ENCODE measurements around the gene EXPH5.

EXPH5 gene

GRCh38 chr11:108559340-108559739, 34.2 kb downstream of the EXPH5 start:
- DNase-seq = no peak

- no peak for DNase-seq
These were observed 35.3 kb downstream of the EXPH5 start for GRCh38 chr11:108558222-108558621.

- no peak for DNase-seq
These were observed 37.5 kb downstream of the EXPH5 start for GRCh38 chr11:108556019-108556418.

- no peak for DNase-seq
These were observed 41.7 kb downstream of the EXPH5 start for GRCh38 chr11:108551651-108552462.

- DNase-seq = no peak
These were observed 44.2 kb downstream of the EXPH5 start for GRCh38 chr11:108549319-108549885.

GRCh38 chr11:108545909-108546501, 47.6 kb downstream of the EXPH5 start:
- DNase-seq = no peak

GRCh38 chr11:108543316-108543964, 50.1 kb downstream of the EXPH5 start:
- no peak for DNase-seq

GRCh38 chr11:108541531-108541930, 52.0 kb downstream of the EXPH5 start:
- no peak for DNase-seq

- no peak for DNase-seq
These were observed 55.1 kb downstream of the EXPH5 start for GRCh38 chr11:108538502-108538901.

GRCh38 chr11:108538022-108538424, 55.5 kb downstream of the EXPH5 start:
- DNase-seq = no peak

- no peak for DNase-seq
These were observed 56.8 kb downstream of the EXPH5 start for GRCh38 chr11:108536783-108537182.

- no peak for DNase-seq
These were observed 58.1 kb downstream of the EXPH5 start for GRCh38 chr11:108535384-108535955.

GRCh38 chr11:108534274-108534882, 59.2 kb downstream of the EXPH5 start:
- no peak for DNase-seq

GRCh38 chr11:108530426-108530825, 63.1 kb downstream of the EXPH5 start:
- DNase-seq = no peak

- no peak for DNase-seq
These were observed 66.2 kb downstream of the EXPH5 start for GRCh38 chr11:108527382-108527781.

- no peak for DNase-seq
These were observed 68.4 kb downstream of the EXPH5 start for GRCh38 chr11:108525161-108525560.

GRCh38 chr11:108524422-108524821, 69.1 kb downstream of the EXPH5 start:
- no peak for DNase-seq

- no peak for DNase-seq
These were observed 71.2 kb downstream of the EXPH5 start for GRCh38 chr11:108522318-108522717.

GRCh38 chr11:108518581-108518980, 75.0 kb downstream of the EXPH5 start:
- no peak for DNase-seq

GRCh38 chr11:108516125-108516524, 77.4 kb downstream of the EXPH5 start:
- no peak for DNase-seq

GRCh38 chr11:108512708-108513107, 80.9 kb downstream of the EXPH5 start:
- DNase-seq = no peak

GRCh38 chr11:108511851-108512474, 81.6 kb downstream of the EXPH5 start:
- DNase-seq = no peak

Data from suppressor macrophage (primary cell).